NCI-H2107 treated with DMSO at 0.1 percent for 48 hours (cell line): ENCODE measurements around the gene SLC6A17.

Experiments
- DNase-seq: peaks from one replicate; lab custom pipeline; 2025; ENCODE audit not compliant: unreplicated experiment; lab: John Stamatoyannopoulos, UW

SLC6A17 gene

DNA sequence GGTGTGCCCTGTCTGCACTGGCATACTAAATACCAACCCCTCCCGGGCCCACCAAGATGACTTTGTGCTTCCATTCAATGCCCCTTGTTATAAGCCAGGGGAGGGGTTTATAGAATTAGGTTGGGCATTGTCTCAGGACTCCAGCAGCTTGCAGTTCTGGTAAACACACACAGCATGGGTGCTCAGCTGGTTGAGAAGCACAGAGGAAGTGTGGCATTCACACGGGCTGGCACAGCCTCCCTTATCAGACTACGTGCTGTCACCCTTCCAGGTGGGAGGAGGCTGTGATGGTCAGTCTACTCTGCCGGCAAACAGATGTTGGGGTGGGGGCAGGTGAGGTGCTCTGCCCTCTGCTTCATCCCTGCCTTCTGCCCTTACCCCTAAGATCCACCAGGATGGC is 15.0 kb upstream of the SLC6A17 start:
- peak; percentile 63 for DNase-seq

DNA sequence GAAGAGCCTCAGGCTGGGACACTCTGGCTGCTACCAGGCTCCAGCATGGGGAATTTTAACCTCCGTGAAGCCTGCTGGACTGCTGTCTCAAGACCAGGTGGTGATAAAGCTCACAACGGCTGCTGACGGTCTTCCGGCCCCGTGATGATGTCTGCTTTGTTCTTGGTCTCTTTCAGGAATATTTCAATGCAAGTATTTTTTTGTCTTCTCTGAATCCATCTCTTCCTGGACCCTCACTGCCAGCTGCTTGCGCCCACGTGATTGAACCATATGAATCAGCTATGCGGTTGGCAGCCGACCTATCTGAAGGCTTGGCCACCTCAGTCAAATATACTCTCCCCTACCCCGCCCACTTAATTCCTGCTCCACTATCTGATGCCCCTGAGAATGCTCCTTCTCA is 14.6 kb upstream of the SLC6A17 start:
- peak; percentile 45 for DNase-seq

DNA sequence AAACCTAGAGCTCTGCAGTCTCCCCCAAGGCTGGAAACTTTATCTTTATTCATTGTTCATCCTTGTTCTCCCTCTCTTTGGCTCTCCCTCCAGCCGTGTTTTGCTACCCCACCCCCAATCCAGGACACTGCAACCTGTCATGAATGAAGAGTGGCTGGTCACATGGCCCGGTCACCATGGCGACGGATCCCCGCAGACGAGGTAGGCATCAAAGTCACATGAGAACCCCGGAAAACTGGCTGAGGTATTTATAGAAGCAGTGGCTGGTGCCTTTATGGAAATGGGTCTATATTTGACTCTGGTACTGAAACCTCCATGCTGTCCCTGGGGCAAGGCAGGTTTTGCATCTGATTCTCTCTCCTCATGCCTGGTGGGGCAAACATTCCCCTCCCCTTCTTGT is 13.4 kb upstream of the SLC6A17 start:
- DNase-seq, result peak; percentile 96

DNA sequence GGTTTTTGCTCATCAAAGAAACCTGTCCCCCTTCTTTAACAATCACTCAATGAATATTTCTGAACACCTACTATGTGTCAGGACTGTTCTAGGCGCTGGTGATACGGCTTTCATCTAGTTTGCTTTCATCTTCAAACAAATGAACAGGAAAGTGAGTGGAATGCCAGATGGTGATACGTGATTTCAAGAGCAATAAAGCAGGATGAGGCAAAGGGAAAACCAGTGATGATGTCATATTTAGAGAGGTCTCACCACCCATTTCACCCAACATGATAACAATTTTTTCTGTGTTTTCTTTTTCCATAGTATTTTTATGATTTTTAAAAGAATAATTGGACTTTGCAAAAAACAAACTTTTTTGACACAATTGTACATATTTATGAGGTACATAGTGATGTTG is 11.3 kb upstream of the SLC6A17 start:
- DNase-seq, result no peak

GRCh38 chr1:110144366-110144765 is 5.9 kb upstream of the SLC6A17 start:
- no peak for DNase-seq

GRCh38 chr1:110148961-110149360 is 1.3 kb upstream of the SLC6A17 start:
- DNase-seq, result peak; percentile 59

DNA sequence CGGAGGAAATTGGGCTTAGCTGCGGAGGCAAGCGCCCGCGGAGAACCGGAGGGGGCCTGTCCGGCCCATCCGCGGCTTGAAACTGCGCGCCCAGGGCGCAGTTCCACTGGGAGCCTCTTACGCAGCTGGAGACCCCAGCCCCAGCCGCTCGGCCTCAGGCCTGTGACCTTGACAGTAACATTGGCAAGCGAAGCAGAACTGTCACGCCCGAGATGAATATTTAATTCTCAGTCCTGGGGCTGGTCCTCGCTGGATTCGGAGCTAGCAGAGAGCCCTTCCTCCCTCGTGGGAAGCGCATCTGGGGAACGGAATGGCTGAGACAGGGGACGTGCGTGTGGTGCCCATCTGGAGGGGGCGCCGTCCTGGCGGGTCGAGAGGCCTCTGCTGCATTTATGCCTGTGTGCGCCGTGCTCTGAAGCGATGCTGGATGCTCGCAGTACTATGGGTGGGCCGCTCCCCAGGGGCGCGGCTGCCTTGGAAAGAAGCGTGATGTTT is 928 bp downstream of the SLC6A17 start:
- DNase-seq, result no peak

GRCh38 chr1:110152133-110152785 is 2.0 kb downstream of the SLC6A17 start:
- DNase-seq, result no peak

GRCh38 chr1:110153407-110153950 is 3.2 kb downstream of the SLC6A17 start:
- no peak for DNase-seq

- no peak for DNase-seq
Measured at GRCh38 chr1:110155878-110156522, 5.7 kb downstream of the SLC6A17 start.

- DNase-seq, result no peak
Measured at GRCh38 chr1:110158261-110158660, 8.0 kb downstream of the SLC6A17 start.

DNA sequence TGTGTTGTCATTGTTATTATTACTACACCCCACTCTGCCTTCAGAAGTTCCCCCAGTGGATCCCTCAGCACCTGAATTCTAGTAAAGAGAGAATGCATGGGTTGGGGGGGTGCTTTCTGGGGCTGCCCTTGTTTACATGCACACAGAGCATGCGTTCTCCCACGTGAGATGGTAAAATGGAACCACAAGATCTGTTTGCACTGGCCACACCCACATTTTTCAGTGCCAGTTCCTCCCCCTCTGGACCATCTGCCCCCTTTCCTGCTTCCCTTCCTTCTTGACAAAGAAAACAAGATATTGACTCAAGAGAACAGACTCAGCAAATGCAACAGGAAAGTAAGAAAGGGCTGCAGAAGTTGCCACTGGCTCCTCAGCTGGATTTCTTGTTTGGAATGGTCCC is 8.9 kb downstream of the SLC6A17 start:
- no peak for DNase-seq

- no peak for DNase-seq
Measured at GRCh38 chr1:110160538-110161100, 10.3 kb downstream of the SLC6A17 start.

DNA sequence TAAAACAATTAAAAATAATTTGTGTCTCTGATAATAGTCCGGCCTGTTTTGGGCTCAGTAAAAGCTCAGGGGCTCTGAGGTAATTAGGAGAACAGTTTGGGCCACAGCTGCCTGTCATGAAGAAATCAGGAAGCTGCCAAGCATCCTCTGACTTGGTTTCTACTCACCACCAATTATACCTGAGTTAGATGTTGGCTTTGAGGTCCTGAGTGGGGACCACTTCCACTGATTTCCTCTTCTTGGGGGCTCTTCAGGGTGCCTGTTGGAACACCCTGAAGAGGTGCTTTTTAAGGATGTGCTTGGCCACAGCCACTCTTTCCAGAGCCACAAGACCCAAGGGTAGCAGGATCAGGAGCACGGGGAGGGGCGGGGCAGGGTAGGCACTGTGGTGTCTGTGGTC is 10.9 kb downstream of the SLC6A17 start:
- DNase-seq, result no peak

GRCh38 chr1:110161849-110162248 is 11.6 kb downstream of the SLC6A17 start:
- no peak for DNase-seq

GRCh38 chr1:110163591-110163990 is 13.3 kb downstream of the SLC6A17 start:
- DNase-seq, result no peak

DNA sequence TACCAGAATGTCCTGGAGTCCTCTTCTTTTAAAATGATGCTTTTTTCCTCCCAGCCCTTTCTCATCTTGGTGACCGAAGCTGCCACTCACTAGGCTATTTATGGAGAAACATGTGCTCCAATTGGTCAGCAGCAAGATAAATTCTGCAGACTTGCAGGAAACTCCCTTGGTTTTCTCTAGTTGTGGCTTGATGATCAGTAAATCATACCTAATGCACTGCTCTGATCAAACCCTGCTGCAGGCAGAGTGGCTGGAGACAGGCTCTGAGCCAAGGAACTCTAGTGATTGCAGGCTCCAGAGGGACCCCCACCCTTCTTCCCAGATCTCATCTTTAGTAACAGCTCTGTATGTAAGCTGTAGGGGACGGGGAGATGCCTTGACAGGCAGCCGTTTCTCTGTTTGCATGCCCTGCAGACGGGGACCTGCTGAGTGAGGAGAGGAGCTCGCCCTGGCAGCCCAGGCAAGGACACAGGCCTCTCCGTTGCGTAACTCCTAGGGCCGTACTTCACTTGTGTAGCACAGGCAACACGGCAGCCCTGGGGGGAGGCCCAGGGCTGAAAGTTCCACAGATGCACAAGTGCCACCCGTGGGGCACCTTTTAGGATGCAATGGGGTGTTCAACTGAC is 14.5 kb downstream of the SLC6A17 start:
- no peak for DNase-seq

DNA sequence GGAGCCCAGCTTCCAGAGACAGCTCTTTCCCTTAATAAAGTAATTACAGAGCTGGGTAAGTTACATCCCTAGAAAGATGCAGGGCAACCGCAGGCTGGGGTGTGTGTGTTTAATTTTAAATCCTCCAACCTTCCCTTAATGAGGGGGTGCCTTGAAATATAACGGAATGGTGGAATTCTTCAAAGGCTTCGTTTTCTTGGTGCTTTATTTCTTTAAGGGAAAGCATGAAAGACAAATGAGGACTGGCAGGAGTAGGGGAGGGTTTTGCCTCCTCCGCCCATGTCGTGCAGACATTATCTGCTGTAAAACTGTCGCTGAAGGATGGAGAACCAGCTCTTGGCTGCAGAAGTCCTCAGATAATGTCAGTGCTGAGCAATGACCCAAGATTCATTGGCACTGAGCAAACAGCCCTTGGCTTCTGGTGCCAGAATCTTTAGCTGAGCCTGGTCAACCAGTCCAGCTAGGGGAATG is 15.5 kb downstream of the SLC6A17 start:
- DNase-seq, result no peak

- no peak for DNase-seq
Measured at GRCh38 chr1:110166861-110167260, 16.6 kb downstream of the SLC6A17 start.

DNA sequence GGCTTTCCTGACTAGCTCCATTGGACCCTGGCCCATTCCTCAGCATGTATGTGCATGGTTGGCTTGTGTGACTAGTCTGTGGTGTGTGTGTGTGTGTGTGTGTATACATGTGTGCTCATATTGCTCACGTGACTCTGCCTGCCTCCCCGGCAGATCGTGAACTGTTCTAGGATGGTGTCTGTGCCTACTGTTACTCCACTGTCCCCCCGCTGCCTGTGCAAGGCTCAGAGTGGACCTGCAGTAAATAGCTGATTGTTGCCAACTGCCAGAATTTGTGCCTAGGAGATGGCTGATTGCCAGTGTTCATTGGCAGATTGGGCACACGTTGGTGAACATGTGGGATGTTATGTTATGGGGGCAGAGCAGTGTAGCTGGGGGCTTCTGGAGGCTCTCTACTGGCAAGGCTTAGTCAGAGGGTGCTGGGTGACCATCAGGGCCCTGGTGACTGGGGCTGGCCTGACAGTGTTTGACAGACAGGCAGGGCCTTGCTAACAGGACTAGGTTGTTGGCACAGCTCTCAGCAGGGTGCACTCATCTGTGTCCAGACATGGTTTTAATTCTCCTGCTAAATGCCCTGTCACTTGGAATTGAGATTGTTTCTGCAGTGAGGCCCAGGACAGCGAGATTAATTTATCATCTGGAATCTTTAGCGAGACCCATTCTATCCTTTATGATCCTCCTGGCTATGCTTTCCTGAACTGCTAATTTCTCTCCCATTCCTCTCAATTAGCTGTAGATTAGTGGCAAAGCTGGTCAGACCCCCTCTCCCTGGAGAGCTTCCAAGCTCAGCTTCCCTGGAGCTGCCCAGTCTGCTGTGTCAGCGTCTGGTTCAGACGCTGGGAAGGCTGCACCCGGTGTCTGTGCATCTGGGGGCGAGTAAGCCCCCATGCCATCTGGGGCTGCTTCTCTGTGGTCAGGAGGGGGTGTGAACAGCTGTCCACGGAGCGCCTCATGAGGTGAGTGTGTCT is 20.8 kb downstream of the SLC6A17 start:
- DNase-seq, result no peak
